Astrocyte (in vitro differentiated cells and primary cell): ENCODE data around the gene CWC22.

Experiments
- CTCF ChIP-seq: IDR thresholded peaks from 2 replicates; pipeline ENCODE4 v1.5.1; 2011; ENCODE audit warnings: low read depth, mild to moderate bottlenecking, inconsistent platforms, low read length, moderate library complexity; ENCODE audit not compliant: insufficient read depth
- EZH2 ChIP-seq: IDR thresholded peaks from 2 replicates; pipeline ENCODE4 v1.6.1; 2012; ENCODE audit warnings: mild to moderate bottlenecking, low read length, inconsistent platforms; ENCODE audit not compliant: insufficient read depth

- TF ChIP-seq CTCF (no peak), EZH2 (no peak)
Observed at GRCh38 chr2:180006231-180006630, 866 bp downstream of the CWC22 start.
